Embryonic facial prominence (tissue), 1 donor: ENCODE results near the gene ZBTB7B.
"Not testable (repeated sequence)": the region's sequence is repeated elsewhere in the genome, so short reads cannot be mapped to it uniquely, and the experiment has no call there.

ENCODE experiments used
- DNase-seq: peaks from one replicate; pipeline ENCODE4 v3.0.0-alpha.2; 2016; ENCODE audit errors: extremely low spot score

Gene ZBTB7B

DNA sequence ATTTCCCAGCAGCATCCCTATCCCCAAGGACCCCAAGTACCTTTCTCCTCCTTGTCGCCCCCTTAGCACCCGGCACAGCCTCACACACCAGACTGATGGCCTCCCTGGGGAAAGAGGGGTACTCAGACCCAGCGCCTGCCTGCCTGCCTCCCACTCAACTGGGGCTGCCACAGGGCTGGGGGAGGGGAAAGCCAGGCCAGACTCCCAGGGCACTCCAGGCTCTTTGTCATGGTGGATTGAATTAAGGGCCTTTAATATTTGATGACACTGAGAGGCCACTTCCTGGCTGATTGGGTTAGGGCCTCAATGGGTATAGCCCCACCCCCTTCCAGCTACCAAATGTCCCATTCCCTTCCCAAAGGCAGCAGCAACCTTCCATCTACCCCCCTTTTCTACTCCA is 33.9 kb upstream of the ZBTB7B start:
- DNase-seq: no peak

DNA sequence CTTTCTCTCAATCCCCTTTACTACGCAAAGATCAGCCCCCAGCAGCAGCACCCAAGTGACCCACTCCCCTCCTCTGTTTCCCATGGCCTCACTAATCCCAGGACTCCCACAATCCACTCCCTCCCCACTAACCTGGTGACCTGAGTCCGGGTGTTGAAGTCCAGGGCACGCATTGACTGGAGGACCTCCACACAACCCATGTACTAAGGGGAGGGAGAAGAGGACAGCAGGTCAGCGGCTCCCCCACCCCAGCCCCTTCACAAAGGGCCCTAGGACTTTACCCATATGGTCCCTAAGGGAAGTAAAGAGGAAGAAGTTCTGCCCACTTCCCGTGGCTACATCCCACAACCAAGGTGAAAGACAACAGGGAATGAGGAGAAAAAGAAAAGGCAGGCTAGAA is 33.4 kb upstream of the ZBTB7B start:
- no peak for DNase-seq

DNA sequence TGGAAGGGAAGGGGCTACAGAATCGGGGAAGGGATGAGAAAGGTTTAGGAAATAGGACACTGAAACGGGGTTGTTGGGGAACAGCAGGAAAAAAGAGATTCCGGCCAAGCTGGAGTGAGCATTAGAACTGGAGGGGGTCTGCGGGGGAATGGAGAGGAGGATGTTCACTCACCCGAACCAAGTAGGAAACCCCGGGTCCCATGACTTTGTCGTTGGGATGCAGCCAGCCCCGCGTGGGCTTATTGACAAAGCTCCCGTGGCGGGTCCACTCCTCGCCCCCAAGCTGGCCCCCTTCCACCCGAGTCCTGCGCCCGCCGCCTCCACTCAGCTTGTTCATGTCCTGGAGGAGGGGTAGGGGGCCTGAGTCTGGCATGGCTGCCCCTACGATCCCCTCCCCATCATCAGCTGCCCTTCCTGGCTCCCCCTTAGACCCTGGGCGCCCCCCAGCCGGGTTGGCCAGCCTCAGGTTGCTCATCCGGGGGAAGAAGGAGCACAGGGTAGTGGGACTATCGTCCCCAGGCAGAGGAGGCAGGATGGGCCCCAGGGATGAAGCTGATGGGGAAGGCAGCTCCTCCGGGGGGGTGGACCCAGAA is 32.6 kb upstream of the ZBTB7B start:
- DNase-seq: no peak

DNA sequence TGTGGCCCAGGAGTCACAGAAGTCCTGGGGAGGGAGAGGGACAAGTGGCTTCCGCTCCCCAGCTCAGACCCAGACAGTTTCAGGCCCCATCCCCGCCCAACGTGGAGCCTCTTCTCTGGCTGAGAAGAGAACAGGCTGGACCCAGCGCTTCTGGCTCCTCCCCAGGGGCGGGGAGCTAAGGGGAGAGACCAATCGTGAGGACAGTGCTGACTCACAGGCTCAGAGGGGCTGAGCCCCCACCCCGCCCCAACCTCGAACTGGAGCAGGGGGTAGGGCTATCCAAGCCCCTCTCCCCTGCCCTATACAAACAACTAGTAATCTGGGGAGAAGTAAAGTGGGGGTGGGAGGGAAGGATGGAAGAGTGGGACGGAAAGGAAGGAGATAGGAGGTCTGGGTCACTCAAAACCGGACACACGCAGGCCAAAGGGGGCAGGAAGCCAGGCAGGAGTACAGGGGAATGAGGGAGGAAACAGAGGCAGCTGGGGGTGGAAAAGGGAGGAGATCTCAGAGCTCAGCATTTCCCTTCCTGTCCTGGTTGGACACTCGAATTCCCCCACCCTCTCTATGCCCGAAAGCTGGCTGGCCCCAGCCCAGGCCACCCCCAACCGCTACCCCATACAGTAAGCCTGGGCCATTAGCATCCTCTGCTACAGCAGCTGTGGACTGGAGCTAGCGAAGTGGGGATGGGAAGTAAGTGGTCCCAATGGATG is 31.8 kb upstream of the ZBTB7B start, which contains the start of gene SHC1:
Gene SHC1 (minus strand): TSS at position 117 of the 710 bp plus-strand sequence. CDS start 221 bp downstream, outside the sequence.
- DNase-seq: peak; percentile 85

DNA sequence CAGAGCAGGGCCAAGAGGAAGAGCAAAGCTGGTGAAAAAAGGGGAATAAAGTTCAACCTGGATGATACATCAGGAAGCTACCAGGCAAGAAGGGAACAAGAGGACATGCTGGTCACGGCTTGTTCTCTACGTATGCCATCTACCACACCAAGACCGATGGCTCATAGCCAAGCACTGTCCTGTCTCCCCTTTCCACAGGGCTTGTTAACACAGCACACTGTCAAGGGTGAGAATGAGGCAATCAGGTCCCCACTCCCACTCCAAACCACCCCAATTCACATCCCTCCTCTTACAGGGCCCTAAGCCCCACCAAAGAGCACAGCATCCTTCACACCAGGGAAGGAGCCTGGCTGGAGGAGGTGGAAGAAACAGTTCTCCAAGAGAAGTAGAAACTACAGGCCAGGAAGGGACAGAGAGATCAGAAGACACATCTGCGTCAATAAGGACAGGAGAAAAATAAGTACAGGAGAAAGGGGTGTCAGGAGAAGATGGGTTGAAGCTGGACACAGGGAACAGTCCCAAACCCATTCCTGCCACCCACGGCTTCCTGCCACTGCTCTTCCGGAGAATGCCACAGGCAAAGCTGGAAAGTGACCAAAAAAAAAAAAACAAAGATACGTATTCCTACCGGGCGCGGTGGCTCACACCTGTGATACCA is 31.1 kb upstream of the ZBTB7B start:
- no peak for DNase-seq

DNA sequence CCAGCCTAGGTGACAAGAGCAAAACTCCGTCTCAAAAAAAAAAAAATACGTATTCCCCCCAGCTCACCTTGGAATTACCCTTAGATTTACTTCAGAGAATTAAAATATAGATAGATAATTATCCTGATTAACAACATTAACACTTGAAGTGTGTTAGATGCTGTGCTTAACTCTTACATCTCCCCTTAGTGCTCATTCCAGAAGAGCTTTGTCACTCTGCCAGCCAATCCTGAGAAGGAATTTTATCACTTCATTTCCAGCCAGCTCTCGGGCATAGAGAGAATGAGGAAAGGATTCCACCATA is 30.4 kb upstream of the ZBTB7B start:
- DNase-seq: no peak

DNA sequence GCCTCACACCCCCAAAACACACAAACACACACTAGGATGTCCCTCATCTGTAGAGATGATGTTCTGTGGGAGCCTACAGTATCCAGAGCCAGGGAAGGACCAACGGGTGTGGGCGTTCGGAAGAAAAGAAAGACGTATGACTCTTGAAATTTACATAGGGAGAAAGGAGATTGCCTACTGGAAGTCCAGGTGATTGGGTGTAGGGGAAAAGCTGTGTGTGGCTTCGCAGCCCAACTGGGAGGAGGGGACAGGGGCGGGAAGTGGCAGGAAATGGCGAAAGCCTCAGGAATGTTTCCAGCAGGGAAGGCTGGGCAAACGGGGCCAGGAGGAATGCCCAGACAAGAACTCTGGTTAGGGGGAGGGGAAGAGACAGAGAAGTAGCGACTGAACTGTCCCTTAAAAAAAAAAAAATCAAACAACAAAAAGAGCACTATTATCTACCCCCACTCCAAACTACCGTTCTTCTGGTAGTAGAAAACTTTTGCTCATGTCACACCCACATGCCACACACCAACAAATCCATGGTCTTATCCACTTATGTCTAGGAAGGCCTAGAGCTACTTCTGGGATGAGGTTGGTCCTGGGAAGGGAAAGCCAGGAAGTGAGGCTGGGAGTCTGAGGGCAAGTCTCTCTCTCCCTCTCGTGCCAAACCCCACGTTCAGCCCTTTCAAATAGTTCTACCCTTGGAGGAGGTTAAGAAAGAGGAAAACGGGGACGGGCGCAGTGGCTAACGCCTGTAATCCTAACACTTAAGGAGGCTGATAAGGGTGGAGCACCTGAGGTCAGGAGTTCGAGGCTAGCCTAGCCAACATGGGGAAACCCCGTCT is 29.9 kb upstream of the ZBTB7B start:
- no peak for DNase-seq

DNA sequence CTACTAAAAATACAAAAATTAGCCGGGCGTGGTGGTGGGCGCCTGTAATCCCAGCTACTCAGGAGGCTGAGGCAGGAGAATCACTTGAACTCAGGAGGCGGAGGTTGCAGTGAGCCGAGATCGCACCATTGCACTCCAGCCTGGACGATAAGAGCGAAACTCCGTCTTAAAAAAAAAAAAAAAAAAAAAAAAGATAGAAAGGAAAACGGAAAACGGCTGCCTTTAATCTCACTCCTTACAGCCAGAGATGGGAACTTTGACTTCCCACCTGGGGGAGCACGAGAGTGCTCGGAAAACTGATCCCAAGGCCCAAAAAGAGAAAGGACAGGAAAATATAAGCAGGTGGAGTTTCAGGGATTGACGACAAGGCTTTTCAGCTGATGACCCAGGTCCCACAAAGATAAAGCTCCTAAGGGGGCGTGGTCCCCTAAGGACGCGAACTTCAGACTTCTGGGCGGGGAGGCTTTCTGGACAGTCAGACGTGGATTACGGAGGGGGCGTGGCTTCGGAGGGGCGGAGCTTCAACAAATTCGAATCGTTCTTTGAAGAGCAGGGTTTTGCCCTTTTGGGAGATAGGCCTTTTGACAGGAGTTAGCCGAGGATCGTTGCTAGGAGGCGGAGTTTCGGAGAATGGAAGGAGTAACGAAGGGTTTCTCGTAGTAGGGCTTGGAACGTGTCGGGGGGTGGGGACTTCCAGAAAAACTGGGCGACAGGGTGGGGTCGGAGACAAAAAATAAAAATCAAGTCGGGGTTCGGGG is 29.1 kb upstream of the ZBTB7B start:
- DNase-seq: peak; percentile 87

DNA sequence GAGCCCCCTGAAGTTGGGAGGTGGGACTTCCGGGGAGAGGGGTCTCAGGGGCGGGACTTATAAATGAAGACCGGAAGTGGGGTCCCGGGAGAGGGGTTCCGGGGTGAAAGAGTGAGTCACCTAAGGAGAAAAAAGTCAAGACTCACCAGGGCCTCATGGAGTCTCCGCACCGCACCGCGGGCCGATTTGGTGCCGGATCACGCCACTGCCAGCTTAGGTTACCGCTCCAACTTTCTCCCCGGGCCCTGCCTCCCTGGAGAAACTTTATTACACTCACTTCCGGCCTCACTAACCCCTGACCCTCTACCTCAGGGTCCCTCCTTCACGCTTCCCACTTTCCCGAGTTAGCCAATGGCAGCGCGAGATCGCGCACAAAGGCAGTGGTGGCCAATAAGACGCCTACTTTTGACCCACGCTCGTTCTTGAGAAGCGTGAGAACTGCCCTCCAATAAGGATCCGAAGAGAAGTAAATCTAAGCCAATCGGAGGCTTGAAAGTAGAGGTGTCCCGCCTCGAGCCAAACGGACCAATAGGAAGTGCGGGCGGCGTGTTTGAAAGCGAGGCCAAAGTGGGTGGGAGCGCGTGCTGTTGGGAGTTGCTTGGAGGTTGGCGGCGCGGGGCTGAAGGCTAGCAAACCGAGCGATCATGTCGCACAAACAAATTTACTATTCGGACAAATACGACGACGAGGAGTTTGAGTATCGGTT is 28.3 kb upstream of the ZBTB7B start, which contains the start of gene CKS1B:
Gene CKS1B (plus strand): TSS at position 580 of the 706 bp plus-strand sequence. CDS start 65 bp downstream, at position 645.
- DNase-seq: peak; percentile 100

DNA sequence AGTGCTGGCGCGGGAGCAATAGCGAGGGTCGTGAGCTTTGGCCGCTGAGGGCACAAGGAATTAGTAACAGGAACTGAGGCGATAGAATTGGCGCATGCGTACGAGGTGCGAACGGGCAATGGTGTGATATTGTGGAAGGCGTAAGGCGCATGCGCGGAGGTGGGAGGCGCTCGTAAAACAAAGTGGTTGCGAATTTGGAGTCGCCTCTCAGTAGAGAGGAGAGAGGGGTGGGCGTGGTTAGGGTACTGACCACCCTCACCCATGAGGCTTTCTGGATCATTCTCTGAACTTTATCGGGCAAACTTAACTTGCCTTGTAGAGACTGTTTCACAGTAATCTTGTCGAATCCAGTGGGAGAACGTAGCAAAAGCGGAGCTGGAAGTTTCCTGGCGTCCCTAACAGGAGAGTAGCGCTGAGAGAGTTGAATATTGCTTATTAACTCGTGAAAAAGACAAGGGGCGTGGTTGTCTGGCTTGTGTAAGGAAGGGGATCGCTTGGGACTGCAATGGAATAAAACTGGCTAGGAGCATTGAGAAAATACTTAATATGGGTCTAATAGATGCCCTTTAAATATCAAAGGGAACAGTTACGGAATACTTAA is 27.7 kb upstream of the ZBTB7B start:
- peak; percentile 90 for DNase-seq

DNA sequence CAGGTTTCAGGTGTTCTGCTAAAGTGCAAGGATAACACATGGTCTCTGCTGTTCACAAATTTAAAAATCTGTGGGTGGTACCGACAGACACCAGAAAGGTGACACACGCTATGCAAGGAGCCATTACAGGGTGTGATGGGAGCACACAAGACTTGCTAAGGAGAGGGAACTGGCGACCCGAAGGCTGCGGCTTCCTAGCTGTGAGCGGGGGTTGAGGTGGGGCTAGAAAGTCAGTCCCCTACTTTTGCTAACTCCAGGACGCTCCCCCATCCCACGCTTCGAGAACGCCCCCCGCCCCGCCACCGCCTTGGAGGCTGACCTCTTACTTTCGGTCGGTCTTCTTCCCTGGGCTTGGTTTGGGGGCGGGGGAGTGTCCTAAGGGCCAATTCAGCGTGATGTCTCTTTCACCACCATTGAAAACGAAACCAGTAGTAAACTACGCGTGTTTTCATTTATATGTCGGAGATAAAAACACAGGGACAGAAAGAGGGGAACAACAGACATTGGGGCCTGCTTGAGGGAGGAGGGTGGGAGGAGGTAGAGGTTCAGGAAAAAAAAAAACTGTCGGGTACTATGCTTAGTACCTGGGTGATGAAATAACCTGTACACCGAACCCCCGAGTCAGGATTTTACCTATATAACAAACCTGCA is 27.1 kb upstream of the ZBTB7B start:
- DNase-seq: no peak

DNA sequence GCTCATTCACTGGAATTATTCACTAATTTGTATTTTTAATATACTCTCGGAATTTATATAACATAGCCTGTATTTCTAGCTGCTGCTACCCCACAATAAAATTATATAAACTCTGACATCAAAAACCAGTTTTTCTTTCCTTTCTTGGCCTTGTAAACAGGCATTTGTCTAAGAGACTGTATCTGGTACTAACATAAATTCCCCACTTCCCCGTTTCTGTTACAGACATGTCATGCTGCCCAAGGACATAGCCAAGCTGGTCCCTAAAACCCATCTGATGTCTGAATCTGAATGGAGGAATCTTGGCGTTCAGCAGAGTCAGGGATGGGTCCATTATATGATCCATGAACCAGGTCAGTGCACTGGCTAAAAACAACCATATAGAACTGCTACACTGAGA is 24.8 kb upstream of the ZBTB7B start:
- DNase-seq: not testable (repeated sequence)

DNA sequence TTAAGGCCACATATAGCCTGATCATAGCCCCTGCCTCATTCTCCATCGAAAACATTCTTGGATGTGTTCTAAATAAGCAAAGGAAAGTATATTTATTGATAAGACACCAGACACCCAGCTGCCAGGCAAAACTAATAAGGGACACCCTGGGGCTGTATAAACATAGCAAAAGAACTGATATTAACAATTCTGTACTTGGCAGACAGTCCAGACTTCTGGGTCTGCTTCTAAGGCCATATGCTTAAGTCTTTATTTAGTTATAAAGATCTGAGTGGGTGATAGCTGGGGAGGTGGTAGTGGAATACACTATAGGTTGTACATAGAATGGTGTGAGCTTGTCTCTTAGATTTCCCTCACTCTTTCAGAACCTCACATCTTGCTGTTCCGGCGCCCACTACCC is 24.2 kb upstream of the ZBTB7B start:
- no peak for DNase-seq

DNA sequence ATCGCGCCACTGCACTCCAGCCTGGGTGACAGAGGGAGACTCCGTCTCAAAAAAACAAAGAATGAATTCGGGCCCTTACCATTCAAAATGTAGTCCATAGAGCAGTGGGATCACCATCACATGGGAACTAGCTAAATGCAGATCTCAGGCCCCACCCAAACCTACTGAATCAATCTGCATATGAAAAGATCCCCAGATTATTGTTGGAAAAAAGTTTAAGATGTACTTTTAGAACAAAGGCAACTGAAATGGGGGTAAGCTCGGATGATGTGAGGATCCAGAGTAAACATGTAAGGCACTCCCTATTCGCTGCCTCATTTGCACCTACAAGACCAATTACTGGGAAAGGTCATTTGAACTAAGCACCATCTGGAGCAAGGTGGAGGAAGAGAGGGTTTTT is 20.3 kb upstream of the ZBTB7B start:
- DNase-seq: no peak

DNA sequence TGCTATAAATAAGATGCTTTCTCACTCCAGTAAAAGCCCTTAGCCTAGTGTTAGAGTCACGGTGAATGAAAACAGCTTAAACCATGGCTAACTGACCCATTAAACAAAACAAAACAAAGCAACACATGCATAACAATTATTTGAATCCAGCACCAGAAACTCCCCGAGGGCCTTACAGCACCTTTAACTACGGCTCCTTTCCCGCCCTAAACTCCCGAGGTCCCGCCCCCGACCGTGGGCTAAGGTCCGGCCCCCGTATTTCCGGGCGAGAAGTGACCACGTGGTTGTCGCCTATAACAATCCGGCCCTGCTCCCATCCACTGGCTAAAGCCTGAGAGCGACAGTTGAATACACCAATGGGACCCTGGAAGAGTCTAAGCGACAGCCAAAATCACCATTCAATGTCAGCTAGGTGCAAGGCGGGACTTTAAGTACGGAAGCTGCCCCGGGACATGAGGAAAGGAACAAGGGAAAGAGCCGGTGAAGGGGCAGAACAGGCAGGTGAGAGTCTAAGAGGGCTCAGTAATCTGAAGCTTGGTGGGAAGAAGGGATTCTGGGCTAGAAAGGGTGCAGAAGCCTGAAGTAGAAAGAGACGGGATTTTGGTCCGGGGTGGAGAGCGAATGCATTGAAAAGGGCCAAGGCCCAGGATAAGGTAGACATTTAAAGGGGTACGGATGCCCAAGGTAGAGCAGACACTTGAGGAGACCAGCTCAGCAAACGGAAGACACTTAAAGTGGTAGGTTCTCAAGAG is 19.5 kb upstream of the ZBTB7B start, which contains the start of gene FLAD1:
Gene FLAD1 (plus strand): TSS at position 448 of the 752 bp plus-strand sequence. CDS start 351 bp downstream, outside the sequence.
- peak; percentile 98 for DNase-seq

DNA sequence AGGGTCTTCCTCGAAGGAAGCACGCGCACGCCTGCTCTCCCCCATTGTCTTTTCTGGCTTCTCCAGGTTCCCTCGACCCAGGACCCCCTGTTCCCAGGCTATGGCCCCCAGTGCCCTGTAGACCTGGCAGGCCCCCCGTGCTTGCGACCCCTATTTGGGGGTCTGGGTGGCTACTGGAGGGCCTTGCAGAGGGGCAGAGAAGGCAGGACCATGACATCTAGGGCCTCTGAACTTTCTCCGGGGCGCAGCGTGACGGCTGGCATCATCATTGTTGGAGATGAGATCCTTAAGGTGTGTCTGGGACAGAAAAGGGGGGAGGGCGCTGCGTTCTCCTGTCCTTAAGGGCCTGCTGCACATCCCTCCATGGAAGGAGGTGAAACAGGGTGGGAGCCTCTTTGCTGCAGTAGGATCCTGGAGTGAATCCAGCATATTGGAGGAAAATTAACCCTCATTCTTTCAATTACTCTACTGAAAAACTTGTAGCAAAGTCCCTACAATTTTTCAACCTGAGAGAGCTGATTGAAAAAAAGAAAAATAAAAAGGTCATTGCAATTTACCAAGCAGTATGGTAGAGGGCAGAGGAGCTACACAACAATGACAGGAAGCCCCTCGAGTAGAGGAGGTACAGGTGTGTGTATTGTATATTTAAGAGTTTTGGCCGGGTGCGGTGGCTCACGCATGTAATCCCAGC is 18.7 kb upstream of the ZBTB7B start:
- no peak for DNase-seq

DNA sequence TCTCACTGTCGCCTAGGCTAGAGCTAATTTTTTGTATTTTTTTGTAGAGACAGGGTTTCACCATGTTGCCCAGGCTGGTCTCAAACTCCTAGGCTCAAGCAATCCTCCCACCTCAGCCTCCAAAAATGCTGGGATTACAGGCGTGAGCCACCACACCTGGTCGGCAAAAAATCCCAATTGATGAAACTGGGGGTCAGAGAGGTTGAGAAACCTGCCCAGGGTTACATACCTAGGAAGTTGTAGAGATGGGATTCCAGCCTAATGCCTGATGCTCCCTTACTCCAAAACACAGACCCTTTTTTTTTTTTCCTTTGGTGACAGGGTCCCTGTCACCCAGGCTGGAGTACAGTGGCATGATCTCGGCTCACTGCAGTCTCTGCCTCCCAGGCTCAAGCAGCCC is 15.9 kb upstream of the ZBTB7B start:
- not testable (repeated sequence) for DNase-seq

DNA sequence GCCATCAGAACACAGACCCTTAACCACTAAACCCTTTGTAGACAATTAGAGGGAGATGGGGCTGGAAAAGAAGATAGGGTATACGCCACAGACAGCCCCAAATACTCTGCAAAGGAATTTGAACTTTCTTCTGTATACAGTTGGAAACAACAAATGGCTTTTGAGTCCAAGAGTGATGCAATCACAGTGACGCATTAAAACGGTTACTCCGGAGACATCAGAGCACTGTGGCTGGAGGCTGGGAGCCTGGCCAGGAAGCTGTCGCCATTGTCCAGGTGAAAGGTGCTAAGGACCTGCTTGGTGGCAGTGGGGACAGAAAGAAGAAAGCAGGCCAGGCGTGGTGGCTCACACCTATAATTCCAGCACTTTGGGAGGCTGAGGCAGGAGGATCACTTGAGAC is 15.3 kb upstream of the ZBTB7B start:
- no peak for DNase-seq
